22Rv1 (cell line): ENCODE data around the gene SLC12A2.

Experiments
- ZFX ChIP-seq: fragments of 450-650 bp; IDR thresholded peaks from 2 replicates; pipeline ENCODE4 v1.6.1; 2017; ENCODE audit warnings: antibody characterized with exemption, borderline replicate concordance
- TF ChIP-seq, protein P1 (sequence below): fragments of 450-650 bp; IDR thresholded peaks from 2 replicates; pipeline ENCODE4 v1.5.1; 2017; ENCODE audit warnings: mild to moderate bottlenecking

- TF ChIP-seq, protein P1, sequence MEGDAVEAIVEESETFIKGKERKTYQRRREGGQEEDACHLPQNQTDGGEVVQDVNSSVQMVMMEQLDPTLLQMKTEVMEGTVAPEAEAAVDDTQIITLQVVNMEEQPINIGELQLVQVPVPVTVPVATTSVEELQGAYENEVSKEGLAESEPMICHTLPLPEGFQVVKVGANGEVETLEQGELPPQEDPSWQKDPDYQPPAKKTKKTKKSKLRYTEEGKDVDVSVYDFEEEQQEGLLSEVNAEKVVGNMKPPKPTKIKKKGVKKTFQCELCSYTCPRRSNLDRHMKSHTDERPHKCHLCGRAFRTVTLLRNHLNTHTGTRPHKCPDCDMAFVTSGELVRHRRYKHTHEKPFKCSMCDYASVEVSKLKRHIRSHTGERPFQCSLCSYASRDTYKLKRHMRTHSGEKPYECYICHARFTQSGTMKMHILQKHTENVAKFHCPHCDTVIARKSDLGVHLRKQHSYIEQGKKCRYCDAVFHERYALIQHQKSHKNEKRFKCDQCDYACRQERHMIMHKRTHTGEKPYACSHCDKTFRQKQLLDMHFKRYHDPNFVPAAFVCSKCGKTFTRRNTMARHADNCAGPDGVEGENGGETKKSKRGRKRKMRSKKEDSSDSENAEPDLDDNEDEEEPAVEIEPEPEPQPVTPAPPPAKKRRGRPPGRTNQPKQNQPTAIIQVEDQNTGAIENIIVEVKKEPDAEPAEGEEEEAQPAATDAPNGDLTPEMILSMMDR: no peak
- no peak for TF ChIP-seq ZFX
Observed at GRCh38 chr5:128155776-128156175, 72.2 kb downstream of the SLC12A2 start.
